ENCODE results near the gene MED13L.

DNA sequence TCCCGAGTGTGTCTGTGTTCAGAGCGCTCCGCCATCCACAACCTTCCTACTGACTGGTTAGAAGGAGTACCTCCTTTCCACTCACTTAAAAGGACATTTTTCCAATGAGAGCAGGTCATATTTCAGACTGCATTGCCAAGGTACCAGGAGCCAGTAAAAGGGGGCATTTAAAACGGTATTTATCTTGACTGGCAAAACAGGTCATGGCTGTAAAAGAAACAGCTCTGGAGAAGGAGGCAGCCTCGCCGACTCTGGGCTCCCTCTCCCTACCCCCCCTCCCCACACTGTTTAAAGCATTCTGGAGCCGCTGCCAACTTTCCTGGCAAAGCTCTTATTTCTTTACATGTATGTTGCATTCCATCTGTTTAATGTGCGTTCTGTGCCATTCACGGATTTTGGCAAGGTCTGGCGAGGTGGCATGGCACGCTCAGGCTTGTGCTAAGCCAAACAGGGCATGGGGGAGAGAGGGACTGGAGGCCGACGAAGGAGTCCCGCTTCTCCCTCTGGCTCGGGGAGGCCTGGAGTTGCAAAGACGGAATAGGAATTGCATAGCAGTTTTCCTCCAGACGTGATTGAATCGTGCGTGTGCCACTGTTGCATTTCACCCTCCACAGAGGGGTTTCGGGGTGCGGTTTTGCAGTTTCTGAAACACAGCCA, 41.2 kb upstream of the MED13L start:
- TF ChIP-seq, protein P1, sequence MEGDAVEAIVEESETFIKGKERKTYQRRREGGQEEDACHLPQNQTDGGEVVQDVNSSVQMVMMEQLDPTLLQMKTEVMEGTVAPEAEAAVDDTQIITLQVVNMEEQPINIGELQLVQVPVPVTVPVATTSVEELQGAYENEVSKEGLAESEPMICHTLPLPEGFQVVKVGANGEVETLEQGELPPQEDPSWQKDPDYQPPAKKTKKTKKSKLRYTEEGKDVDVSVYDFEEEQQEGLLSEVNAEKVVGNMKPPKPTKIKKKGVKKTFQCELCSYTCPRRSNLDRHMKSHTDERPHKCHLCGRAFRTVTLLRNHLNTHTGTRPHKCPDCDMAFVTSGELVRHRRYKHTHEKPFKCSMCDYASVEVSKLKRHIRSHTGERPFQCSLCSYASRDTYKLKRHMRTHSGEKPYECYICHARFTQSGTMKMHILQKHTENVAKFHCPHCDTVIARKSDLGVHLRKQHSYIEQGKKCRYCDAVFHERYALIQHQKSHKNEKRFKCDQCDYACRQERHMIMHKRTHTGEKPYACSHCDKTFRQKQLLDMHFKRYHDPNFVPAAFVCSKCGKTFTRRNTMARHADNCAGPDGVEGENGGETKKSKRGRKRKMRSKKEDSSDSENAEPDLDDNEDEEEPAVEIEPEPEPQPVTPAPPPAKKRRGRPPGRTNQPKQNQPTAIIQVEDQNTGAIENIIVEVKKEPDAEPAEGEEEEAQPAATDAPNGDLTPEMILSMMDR (IDR thresholded peaks at IDR 0.05), result no peak
- TF ChIP-seq EP300 (IDR thresholded peaks at IDR 0.05) (no peak), POLR2AphosphoS5 (IDR thresholded peaks at IDR 0.05) (peak; percentile 43), POLR2A (IDR thresholded peaks at IDR 0.05) (no peak)
